Measurements from ENCODE around the gene TMPRSS6.

TMPRSS6 gene

GRCh38 chr22:37065961-37066360 lies 43.6 kb downstream of the TMPRSS6 start:
- no peak for DNase-seq (ENCODE audit: low read depth, low spot score)

GRCh38 chr22:37065180-37065579 lies 44.3 kb downstream of the TMPRSS6 start:
- DNase-seq (ENCODE audit: low read depth, low spot score): no peak

- DNase-seq (ENCODE audit: low read depth, low spot score): no peak
Observed at GRCh38 chr22:37064553-37064952, 45.0 kb downstream of the TMPRSS6 start.

- DNase-seq (ENCODE audit: low read depth, low spot score): no peak
Observed at GRCh38 chr22:37063431-37064420, 45.8 kb downstream of the TMPRSS6 start.

GRCh38 chr22:37062702-37063381 lies 46.7 kb downstream of the TMPRSS6 start:
- DNase-seq (ENCODE audit: low read depth, low spot score): no peak

- DNase-seq (ENCODE audit: low read depth, low spot score): no peak
Observed at GRCh38 chr22:37062376-37062675, 47.2 kb downstream of the TMPRSS6 start.

- DNase-seq (ENCODE audit: low read depth, low spot score): no peak
Observed at GRCh38 chr22:37061611-37062375, 47.7 kb downstream of the TMPRSS6 start.

- no peak for DNase-seq (ENCODE audit: low read depth, low spot score)
Observed at GRCh38 chr22:37060801-37061610, 48.5 kb downstream of the TMPRSS6 start.

- no peak for DNase-seq (ENCODE audit: low read depth, low spot score)
Observed at GRCh38 chr22:37059876-37060449, 49.5 kb downstream of the TMPRSS6 start.

- no peak for DNase-seq (ENCODE audit: low read depth, low spot score)
Observed at GRCh38 chr22:37058917-37059701, 50.4 kb downstream of the TMPRSS6 start.

- DNase-seq (ENCODE audit: low read depth, low spot score): no peak
Observed at GRCh38 chr22:37057796-37058510, 51.6 kb downstream of the TMPRSS6 start.

- DNase-seq (ENCODE audit: low read depth, low spot score): no peak
Observed at GRCh38 chr22:37057226-37057625, 52.3 kb downstream of the TMPRSS6 start.

GRCh38 chr22:37056246-37056645 lies 53.3 kb downstream of the TMPRSS6 start:
- DNase-seq (ENCODE audit: low read depth, low spot score): no peak

- DNase-seq (ENCODE audit: low read depth, low spot score): no peak
Observed at GRCh38 chr22:37054600-37055365, 54.7 kb downstream of the TMPRSS6 start.

- no peak for DNase-seq (ENCODE audit: low read depth, low spot score)
Observed at GRCh38 chr22:37054056-37054395, 55.5 kb downstream of the TMPRSS6 start.

- no peak for DNase-seq (ENCODE audit: low read depth, low spot score)
Observed at GRCh38 chr22:37053310-37054055, 56.0 kb downstream of the TMPRSS6 start.

GRCh38 chr22:37052386-37053309 lies 56.9 kb downstream of the TMPRSS6 start:
- no peak for DNase-seq (ENCODE audit: low read depth, low spot score)

Data from smooth muscle cell of the brain vasculature (primary cell).